Esophagus muscularis mucosa (tissue), 3 donors: ENCODE measurements around the gene DGAT2.

Experiments used
- POLR2A ChIP-seq: fragments of 450-650 bp; IDR thresholded peaks from one replicate; pipeline ENCODE4 v1.6.1; 2017; ENCODE audit warnings: antibody characterized with exemption, moderate library complexity, mild to moderate bottlenecking, low read depth
- POLR2AphosphoS5 ChIP-seq, 2 donors: sonication (generic); formaldehyde crosslinking; IDR thresholded peaks; one replicate each; pipeline ENCODE4 v1.6.1; 2017; ENCODE audit warnings: antibody characterized with exemption in 2 of 2
- TF ChIP-seq, protein P1 (sequence below), 3 experiments: fragments of 200-600 bp in 2 of 3; fragments of 450-650 bp in 1 of 3; sonication (generic) in 2 of 3; IDR thresholded peaks; one replicate each; pipeline ENCODE4 v1.5.1; 2017 to 2019; ENCODE audit warnings: antibody characterized with exemption in 3 of 3, mild to moderate bottlenecking in 2 of 3, moderate library complexity in 1 of 3

DNA sequence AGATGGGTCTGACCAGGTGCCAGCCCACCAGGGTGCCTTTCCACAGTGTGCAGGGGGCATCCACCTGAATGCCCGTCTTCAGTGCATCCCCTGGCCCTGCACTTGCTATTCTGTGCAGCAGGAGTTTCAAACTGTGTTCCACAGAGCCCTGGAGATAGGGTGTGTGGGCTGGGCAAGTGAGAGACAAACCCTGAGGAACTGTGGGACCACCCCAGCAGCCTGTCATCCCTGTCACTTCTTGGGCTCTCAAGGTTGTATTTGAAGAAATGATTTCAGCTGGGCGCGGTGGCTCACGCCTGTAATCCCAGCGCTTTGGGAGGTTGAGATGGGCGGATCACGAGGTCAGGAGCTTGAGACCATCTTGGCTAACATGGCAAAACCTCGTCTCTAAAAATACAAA, 6.4 kb upstream of the DGAT2 start:
- TF ChIP-seq POLR2AphosphoS5 (IDR thresholded peaks at IDR 0.05) (no peak), POLR2A (no peak)
- TF ChIP-seq, protein P1, sequence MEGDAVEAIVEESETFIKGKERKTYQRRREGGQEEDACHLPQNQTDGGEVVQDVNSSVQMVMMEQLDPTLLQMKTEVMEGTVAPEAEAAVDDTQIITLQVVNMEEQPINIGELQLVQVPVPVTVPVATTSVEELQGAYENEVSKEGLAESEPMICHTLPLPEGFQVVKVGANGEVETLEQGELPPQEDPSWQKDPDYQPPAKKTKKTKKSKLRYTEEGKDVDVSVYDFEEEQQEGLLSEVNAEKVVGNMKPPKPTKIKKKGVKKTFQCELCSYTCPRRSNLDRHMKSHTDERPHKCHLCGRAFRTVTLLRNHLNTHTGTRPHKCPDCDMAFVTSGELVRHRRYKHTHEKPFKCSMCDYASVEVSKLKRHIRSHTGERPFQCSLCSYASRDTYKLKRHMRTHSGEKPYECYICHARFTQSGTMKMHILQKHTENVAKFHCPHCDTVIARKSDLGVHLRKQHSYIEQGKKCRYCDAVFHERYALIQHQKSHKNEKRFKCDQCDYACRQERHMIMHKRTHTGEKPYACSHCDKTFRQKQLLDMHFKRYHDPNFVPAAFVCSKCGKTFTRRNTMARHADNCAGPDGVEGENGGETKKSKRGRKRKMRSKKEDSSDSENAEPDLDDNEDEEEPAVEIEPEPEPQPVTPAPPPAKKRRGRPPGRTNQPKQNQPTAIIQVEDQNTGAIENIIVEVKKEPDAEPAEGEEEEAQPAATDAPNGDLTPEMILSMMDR (IDR thresholded peaks at IDR 0.05), result no peak
